Omental fat pad (tissue), 4 donors: Measurements from ENCODE around the gene CNOT4. TPM values are rescaled to one million over a fixed set of nuclear protein-coding genes. Genes with fewer than 3 reads are reported as not detected.
"Not testable (repeated sequence)": the region's sequence is repeated elsewhere in the genome, so short reads cannot be mapped to it uniquely, and the experiment has no call there.

Experiments used
- ATAC-seq: fragments of 150-250 bp; one replicate; pipeline ENCODE4 v1.9.1; 2016; ENCODE audit warnings: mild to moderate bottlenecking, moderate library complexity; ENCODE audit not compliant: low FRiP score
- DNase-seq: peaks from one replicate; pipeline ENCODE4 v3.0.0-alpha.2; 2019; ENCODE audit warnings: low spot score
- total RNA-seq, 4 donors: library from RNA; depleted of rRNA; stranded (reverse); fragments of >200 nt; gene quantifications; one replicate each; pipeline ENCODE4 v1.1.0, GENCODE V29; 2016
- TF ChIP-seq, protein P1 (sequence below), 3 donors: fragments of 450-650 bp; IDR thresholded peaks; one replicate each; pipeline ENCODE4 v1.5.1; 2016 to 2017; ENCODE audit warnings: antibody characterized with exemption in 3 of 3, mild to moderate bottlenecking in 3 of 3, moderate library complexity in 2 of 3

Gene CNOT4
- total RNA-seq, 4 donors from 2014 or later: 19.8 to 21.8 (median 20.2) TPM

DNA sequence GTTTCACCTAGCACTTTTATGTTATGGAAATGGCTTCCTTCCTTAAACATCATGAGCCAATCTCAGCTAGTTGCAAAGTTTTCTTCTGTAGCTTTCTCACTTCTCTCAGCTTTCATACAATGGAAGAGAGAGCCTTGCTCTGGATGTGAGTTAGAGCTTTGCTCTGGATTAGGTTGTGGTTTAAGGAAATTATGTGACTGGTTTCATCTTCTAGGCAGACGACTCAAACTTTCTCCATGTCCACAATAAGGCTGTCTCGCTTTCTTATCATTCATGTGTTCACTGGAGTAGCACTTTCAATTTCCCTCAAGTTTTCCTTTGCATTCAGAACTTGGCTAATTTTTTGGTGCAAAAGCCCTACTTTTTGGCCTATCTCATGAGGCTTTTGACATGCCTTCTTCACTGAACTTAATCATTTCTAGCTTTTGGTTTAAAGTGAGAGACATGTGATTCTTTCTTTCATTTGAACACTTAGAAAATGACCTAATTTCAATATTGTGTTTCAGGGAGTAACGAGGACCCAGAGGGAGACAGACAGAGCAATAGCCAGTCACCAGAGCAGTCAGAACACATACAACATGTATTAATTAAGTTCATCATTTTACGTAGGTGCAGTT lies 49.8 kb downstream of the CNOT4 start:
- ATAC-seq: no peak

GRCh38 chr7:135459076-135459475 lies 50.8 kb downstream of the CNOT4 start:
- TF ChIP-seq, protein P1, sequence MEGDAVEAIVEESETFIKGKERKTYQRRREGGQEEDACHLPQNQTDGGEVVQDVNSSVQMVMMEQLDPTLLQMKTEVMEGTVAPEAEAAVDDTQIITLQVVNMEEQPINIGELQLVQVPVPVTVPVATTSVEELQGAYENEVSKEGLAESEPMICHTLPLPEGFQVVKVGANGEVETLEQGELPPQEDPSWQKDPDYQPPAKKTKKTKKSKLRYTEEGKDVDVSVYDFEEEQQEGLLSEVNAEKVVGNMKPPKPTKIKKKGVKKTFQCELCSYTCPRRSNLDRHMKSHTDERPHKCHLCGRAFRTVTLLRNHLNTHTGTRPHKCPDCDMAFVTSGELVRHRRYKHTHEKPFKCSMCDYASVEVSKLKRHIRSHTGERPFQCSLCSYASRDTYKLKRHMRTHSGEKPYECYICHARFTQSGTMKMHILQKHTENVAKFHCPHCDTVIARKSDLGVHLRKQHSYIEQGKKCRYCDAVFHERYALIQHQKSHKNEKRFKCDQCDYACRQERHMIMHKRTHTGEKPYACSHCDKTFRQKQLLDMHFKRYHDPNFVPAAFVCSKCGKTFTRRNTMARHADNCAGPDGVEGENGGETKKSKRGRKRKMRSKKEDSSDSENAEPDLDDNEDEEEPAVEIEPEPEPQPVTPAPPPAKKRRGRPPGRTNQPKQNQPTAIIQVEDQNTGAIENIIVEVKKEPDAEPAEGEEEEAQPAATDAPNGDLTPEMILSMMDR (IDR thresholded peaks at IDR 0.05): no peak
- DNase-seq (no peak), ATAC-seq (no peak)

More for the DNA sequence above, 49.8 kb downstream of the CNOT4 start:
- no peak for DNase-seq
- TF ChIP-seq, protein P1 (IDR thresholded peaks at IDR 0.05): no peak

GRCh38 chr7:135454060-135454459 lies 55.8 kb downstream of the CNOT4 start:
- DNase-seq: no peak
- TF ChIP-seq, protein P1 (IDR thresholded peaks at IDR 0.05): no peak

DNA sequence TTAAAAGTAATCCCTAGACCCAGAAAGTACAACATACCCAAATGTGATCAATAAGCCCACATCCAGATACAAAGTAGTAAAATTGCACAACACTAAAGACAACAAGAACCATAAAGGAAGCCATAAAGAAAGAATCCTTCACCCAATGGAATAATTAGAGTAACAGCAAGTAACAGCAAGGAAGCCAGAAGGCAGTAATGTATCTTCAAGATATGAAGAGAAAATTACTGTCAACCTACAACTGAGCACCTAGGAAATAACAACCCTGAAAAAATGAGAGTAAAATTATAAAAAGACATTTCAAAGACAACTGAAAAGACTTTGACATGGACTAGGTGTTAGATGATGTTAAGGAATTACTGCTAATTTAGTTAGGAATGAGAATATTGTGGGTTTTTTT lies 60.5 kb downstream of the CNOT4 start:
- TF ChIP-seq, protein P1 (IDR thresholded peaks at IDR 0.05): no peak
- no peak for DNase-seq
- ATAC-seq: no peak

More at GRCh38 chr7:135454060-135454459, 55.8 kb downstream of the CNOT4 start:
- no peak for ATAC-seq

DNA sequence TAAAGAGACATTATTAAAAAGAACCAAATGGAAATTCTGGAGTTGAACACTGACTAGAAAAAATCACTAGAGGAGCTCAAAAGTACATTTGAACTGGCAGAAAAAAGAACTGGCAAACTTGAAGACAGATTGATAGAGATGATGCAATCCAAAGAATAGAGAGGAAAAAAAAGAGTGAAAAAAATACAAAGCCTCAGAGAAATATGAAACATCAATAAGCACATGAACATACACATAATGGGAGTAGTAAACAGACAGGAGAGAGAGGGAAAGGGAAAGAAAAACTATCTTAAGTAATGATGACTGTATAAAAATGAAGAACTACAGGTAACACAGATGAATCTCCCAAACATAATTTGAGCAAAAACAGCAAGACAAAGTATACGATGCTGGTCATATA lies 61.1 kb downstream of the CNOT4 start:
- ATAC-seq (no peak), DNase-seq (no peak)
- TF ChIP-seq, protein P1 (IDR thresholded peaks at IDR 0.05): no peak

DNA sequence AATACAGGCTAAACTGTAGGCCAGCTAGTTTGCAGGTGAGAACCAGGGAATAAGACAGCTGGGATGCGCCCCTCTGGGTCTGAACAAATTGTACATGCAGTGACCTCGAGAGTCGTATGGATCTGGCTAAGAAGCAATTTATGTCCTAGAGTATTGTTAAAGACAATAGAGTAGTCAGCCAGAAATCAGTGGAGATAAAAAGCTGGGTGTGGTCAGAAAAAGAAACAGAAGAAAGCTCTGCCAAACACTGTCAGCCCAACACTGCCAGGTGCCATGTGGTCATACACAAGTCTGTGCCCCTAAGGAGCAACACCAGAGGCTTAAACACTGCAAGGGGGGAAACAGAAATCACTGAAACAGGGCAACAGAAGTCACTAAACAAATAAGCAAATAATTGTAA lies 62.2 kb downstream of the CNOT4 start:
- DNase-seq: no peak
- TF ChIP-seq, protein P1 (IDR thresholded peaks at IDR 0.05): no peak
- ATAC-seq: no peak

DNA sequence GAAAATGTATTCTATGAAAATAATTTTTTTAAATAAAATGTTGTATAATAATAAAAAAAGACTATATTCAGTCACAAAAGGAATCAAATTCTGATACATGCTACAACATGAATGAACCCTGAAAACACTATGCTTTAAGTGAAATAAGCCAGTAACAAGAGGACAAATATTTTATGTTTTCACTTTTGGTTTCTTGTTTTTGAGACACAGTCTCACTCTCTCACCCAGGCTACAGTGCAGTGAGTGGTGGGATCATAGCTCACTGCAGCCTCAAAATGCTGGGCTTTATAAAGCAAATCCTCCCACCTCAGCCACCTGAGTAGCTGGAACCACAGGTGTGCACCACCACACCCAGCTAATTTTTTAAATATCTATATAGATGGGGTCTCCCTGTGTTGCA lies 64.2 kb downstream of the CNOT4 start:
- ATAC-seq (no peak), DNase-seq (no peak)
- TF ChIP-seq, protein P1 (IDR thresholded peaks at IDR 0.05): no peak

DNA sequence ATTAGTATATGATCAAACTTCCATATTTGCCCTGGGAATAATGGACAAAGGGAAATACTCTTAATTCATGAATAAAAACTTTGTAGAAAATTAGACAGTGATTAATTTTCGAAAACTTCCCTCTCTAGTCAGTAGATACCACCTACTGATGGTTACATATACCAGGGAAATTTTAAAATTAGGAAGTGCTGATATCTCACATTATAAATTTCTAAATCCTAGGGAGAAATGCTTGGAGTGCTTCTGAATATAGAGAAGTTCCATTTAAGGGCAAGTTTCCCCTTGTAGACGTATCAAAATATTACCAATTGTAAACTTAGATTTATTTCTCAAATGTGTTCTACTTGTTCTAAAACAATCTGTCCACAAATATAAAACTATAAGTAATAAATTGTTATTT lies 64.6 kb downstream of the CNOT4 start:
- not testable (repeated sequence) for DNase-seq, ATAC-seq
